Measurements from ENCODE around the gene F11. TPM values are rescaled to one million over a fixed set of nuclear protein-coding genes. Genes with fewer than 3 reads are reported as not detected.
"Not testable (repeated sequence)": the region's sequence is repeated elsewhere in the genome, so short reads cannot be mapped to it uniquely, and the experiment has no call there.

F11 gene
- total RNA-seq, 1 experiment from 2014 or later: 1.6 TPM

GRCh38 chr4:186240848-186241491 is 25.0 kb upstream of the F11 start (continued):
- TF ChIP-seq ZSCAN18 (CRISPR knock-in tag; IDR thresholded peaks at IDR 0.05) (no peak), E2F4 (CRISPR knock-in tag; IDR thresholded peaks at IDR 0.05; ENCODE audit: borderline replicate concordance, low read depth) (no peak), E2F5 (CRISPR knock-in tag; IDR thresholded peaks at IDR 0.05) (no peak), EMX1 (CRISPR knock-in tag; IDR thresholded peaks at IDR 0.05) (peak; percentile 96), STAT6 (CRISPR knock-in tag; conservative IDR thresholded peaks at IDR 0.05; ENCODE audit: low read depth) (no peak)

GRCh38 chr4:186241616-186242015 is 24.4 kb upstream of the F11 start:
- DNase-seq (ENCODE audit: low spot score): no peak
- H3K9me3 Mint-ChIP-seq: peaks cover 11% of the 10 kb centered on the region
- TF ChIP-seq SP1 (CRISPR knock-in tag; conservative IDR thresholded peaks at IDR 0.05) (0 out of 2 replicates have a peak, but pooled peaks have one; percentile 5), ZMAT4 (CRISPR knock-in tag; IDR thresholded peaks at IDR 0.05) (no peak)
- H3K27me3 Mint-ChIP-seq (ENCODE audit: low read depth): peaks cover 2% of the 10 kb centered on the region; the same call in 1 of the 2 replicates
- CTCF ChIA-PET: no interaction called here
- ATAC-seq: no peak; the same call in 1 of the 2 replicates
- H3K27ac Mint-ChIP-seq: no peak overlapping the region
- peaks cover 16% of the 10 kb centered on the region for H3K36me3 Mint-ChIP-seq
- peaks cover 7% of the 10 kb centered on the region; the same call in 1 of the 2 replicates for H3K4me1 Mint-ChIP-seq
- POLR2A ChIA-PET: no interaction called here
- H3K4me3 Mint-ChIP-seq: no peak overlapping the region

- POLR2A ChIA-PET; H3K4me1 Mint-ChIP-seq; ATAC-seq; CTCF ChIA-PET; H3K4me3 Mint-ChIP-seq; H3K27me3 Mint-ChIP-seq (ENCODE audit: low read depth); H3K27ac Mint-ChIP-seq: not testable (repeated sequence)
- Mint-ChIP-seq H3K36me3 (peaks cover 16% of the 10 kb centered on the region), H3K9me3 (peaks cover 11% of the 10 kb centered on the region)
- peak; percentile 68 for DNase-seq (ENCODE audit: low spot score)
Observed at GRCh38 chr4:186242031-186242430, 24.0 kb upstream of the F11 start.

- H3K36me3 Mint-ChIP-seq: peaks cover 11% of the 10 kb centered on the region
- H3K27ac Mint-ChIP-seq: no peak overlapping the region
- ChIA-PET POLR2A (interaction anchor here (0.7 to 1.6 kb wide), 2 partner anchors 22 to 24 kb away, joined by 3 to 15 read pairs; partner anchors contain the start of gene F11), CTCF (no interaction called here)
- ATAC-seq (no peak), DNase-seq (ENCODE audit: low spot score) (no peak)
- peaks cover 9% of the 10 kb centered on the region for H3K9me3 Mint-ChIP-seq
- H3K4me1 Mint-ChIP-seq: peaks cover 5% of the 10 kb centered on the region
- H3K4me3 Mint-ChIP-seq: no peak overlapping the region
- H3K27me3 Mint-ChIP-seq (ENCODE audit: low read depth): peaks cover 3% of the 10 kb centered on the region; the same call in 1 of the 2 replicates
- 0 out of 2 replicates have a peak, but pooled peaks have one; percentile 8 for TF ChIP-seq AR (CRISPR knock-in tag; IDR thresholded peaks at IDR 0.05)
- peak; percentile 57; the same call in 1 of the 2 replicates for TF ChIP-seq ZNF425 (CRISPR knock-in tag; conservative IDR thresholded peaks at IDR 0.05)
- TF ChIP-seq TEAD4 (CRISPR knock-in tag; IDR thresholded peaks at IDR 0.05): no peak
Observed at GRCh38 chr4:186243331-186243730, 22.7 kb upstream of the F11 start.

Measured in WTC11 (cell line).